ENCODE measurements around the gene TMEM200B. TPM values are rescaled to one million over a fixed set of nuclear protein-coding genes. Genes with fewer than 3 reads are reported as not detected.

TMEM200B gene
- total RNA-seq, 1 experiment from 2014 or later = 12.6 TPM

DNA sequence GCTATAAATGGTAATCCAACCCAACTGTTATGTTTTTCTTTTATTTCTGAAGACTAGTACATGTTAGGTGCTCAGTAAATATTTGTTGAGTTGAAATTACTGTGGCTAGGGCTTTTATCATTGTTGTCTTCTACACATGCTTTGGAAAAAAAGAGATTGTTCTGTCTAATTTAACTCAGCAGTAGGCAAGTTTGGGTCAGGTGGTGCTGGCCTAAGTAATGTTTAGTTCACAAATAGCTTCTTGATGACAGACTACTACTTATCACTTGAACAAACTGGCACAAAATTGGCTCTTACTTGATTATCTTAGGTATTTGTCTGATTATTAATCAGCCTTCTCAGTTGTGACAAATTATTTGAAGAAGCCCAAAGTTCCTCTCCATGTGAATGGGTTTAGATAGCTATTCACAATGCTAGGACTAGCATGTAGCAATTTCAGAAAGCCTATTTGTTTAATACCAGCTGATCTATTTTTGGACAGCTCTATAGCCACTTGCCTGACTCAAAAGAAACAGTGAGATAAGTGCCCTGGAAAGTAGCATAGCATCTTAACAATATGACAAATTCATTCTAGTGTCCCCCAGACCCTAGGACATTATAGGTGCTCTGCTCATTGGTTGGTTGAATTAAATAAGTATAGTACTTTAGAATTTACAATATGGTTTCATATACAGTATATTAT is 32.6 kb downstream of the TMEM200B start:
- Histone ChIP-seq H4K91ac (ENCODE audit: insufficient read length, low read depth, low read length) (no peak overlapping the region), H2BK5ac (ENCODE audit: insufficient read length, low read length) (no peak overlapping the region), H3K14ac (ENCODE audit: insufficient read depth, low read length) (no peak overlapping the region), H4K5ac (ENCODE audit: insufficient read length, low read depth, low read length) (no peak overlapping the region), H3T11ph (ENCODE audit: low read length) (no peak overlapping the region), H3K79me2 (ENCODE audit: insufficient read depth, low read length) (no peaks in the 10 kb centered on the region), H3K4me1 (ENCODE audit: insufficient read depth, low read length) (no peaks in the 10 kb centered on the region), H3K18ac (ENCODE audit: insufficient read length, low read depth, low read length) (no peak overlapping the region), H4K20me1 (ENCODE audit: control insufficient read depth, insufficient read depth, insufficient read length) (no peaks in the 10 kb centered on the region), H2BK120ac (ENCODE audit: low read depth, low read length, poor library complexity, severe bottlenecking) (no peak overlapping the region), H3K23ac (ENCODE audit: insufficient read length, low read depth, low read length) (no peak overlapping the region), H3K56ac (ENCODE audit: insufficient read length, low read depth, low read length) (no peak overlapping the region), H2BK20ac (ENCODE audit: low read depth, low read length, poor library complexity, severe bottlenecking) (no peak overlapping the region), H2AK5ac (ENCODE audit: insufficient read length, low read length) (no peak overlapping the region), H3K27me3 (ENCODE audit: insufficient read depth, low read length) (no peaks in the 10 kb centered on the region), H2AFZ (ENCODE audit: low read length) (no peak overlapping the region), H4K8ac (replicated peaks; ENCODE audit: insufficient read length, low read depth, low read length) (no peak overlapping the region), H3K79me1 (ENCODE audit: insufficient read depth, low read depth, low read length, poor library complexity, severe bottlenecking) (no peaks in the 10 kb centered on the region), H3K27ac (ENCODE audit: insufficient read length, low read depth, low read length) (no peak overlapping the region), H3K9ac (ENCODE audit: extremely low read depth, insufficient read length, low read length) (no peak overlapping the region), H3K4me2 (ENCODE audit: insufficient read depth, insufficient read length, low read length) (no peak overlapping the region), H2BK12ac (ENCODE audit: insufficient read length, low read depth, low read length) (no peak overlapping the region), H2BK15ac (ENCODE audit: low read depth, low read length) (no peak overlapping the region), H3K4ac (ENCODE audit: low read depth, low read length) (no peak overlapping the region), H3K9me3 (ENCODE audit: control insufficient read depth, low read depth, low read length) (no peaks in the 10 kb centered on the region), H3K23me2 (ENCODE audit: insufficient read length, low read depth, low read length, poor library complexity, severe bottlenecking) (no peaks in the 10 kb centered on the region)
- no peak overlapping the region for H3K4me3 Mint-ChIP-seq
- peaks cover 0 to 6% of the 10 kb centered on the region in 2 experiments; a peak in 1 of 5 replicates for H3K9me3 Mint-ChIP-seq
- H3K27ac Mint-ChIP-seq = no peak overlapping the region
- peaks cover 7 to 15% (median 13%) of the 10 kb centered on the region in 3 experiments; a peak in 6 of 7 replicates for H3K36me3 Mint-ChIP-seq (ENCODE audit: insufficient read depth in 1 of 3, low read depth in 3 of 3)
- no peak for TF ChIP-seq CTCF (conservative IDR thresholded peaks at IDR 0.05)
- no peak for DNase-seq
- no peaks in the 10 kb centered on the region for H3K27me3 Mint-ChIP-seq (ENCODE audit: low read depth)
- H3K4me1 Mint-ChIP-seq = peaks cover 2 to 3% of the 10 kb centered on the region in 2 experiments
